GM19238 (cell line): ENCODE data around the gene CDH11.

Experiments
- DNase-seq: peaks from one replicate; pipeline ENCODE4 v3.0.0; 2011; ENCODE audit warnings: low spot score; ENCODE audit not compliant: insufficient read length

CDH11 gene

GRCh38 chr16:65116818-65117430 lies 4.9 kb downstream of the CDH11 start:
- DNase-seq, result no peak

- DNase-seq, result no peak
These were observed 5.6 kb downstream of the CDH11 start for GRCh38 chr16:65116216-65116615.

GRCh38 chr16:65114527-65114926 lies 7.3 kb downstream of the CDH11 start:
- no peak for DNase-seq

- DNase-seq, result no peak
These were observed 8.4 kb downstream of the CDH11 start for GRCh38 chr16:65113441-65113840.

- DNase-seq, result no peak
These were observed 10.6 kb downstream of the CDH11 start for GRCh38 chr16:65111306-65111705.

- no peak for DNase-seq
These were observed 15.1 kb downstream of the CDH11 start for GRCh38 chr16:65106757-65107156.

- no peak for DNase-seq
These were observed 16.7 kb downstream of the CDH11 start for GRCh38 chr16:65105171-65105570.

- no peak for DNase-seq
These were observed 17.4 kb downstream of the CDH11 start for GRCh38 chr16:65104471-65104870.

- no peak for DNase-seq
These were observed 19.5 kb downstream of the CDH11 start for GRCh38 chr16:65102326-65102725.

- DNase-seq, result no peak
These were observed 20.9 kb downstream of the CDH11 start for GRCh38 chr16:65101009-65101408.

GRCh38 chr16:65099607-65100006 lies 22.3 kb downstream of the CDH11 start:
- no peak for DNase-seq

GRCh38 chr16:65098916-65099315 lies 22.9 kb downstream of the CDH11 start:
- no peak for DNase-seq

- DNase-seq, result no peak
These were observed 24.6 kb downstream of the CDH11 start for GRCh38 chr16:65097296-65097695.

GRCh38 chr16:65095906-65096305 lies 26.0 kb downstream of the CDH11 start:
- DNase-seq, result no peak

- DNase-seq, result no peak
These were observed 26.7 kb downstream of the CDH11 start for GRCh38 chr16:65095090-65095728.

- DNase-seq, result no peak
These were observed 27.9 kb downstream of the CDH11 start for GRCh38 chr16:65094009-65094408.

GRCh38 chr16:65083164-65083857 lies 38.6 kb downstream of the CDH11 start:
- DNase-seq, result no peak

- no peak for DNase-seq
These were observed 42.3 kb downstream of the CDH11 start for GRCh38 chr16:65079549-65079948.

- DNase-seq, result no peak
These were observed 44.7 kb downstream of the CDH11 start for GRCh38 chr16:65077181-65077580.

- no peak for DNase-seq
These were observed 46.0 kb downstream of the CDH11 start for GRCh38 chr16:65075877-65076276.

GRCh38 chr16:65071433-65072311 lies 50.2 kb downstream of the CDH11 start:
- DNase-seq, result no peak
